Measurements from ENCODE around the gene PCDHA10.
"Not testable (repeated sequence)": the region's sequence is repeated elsewhere in the genome, so short reads cannot be mapped to it uniquely, and the experiment has no call there.

The PCDHA10 gene

DNA sequence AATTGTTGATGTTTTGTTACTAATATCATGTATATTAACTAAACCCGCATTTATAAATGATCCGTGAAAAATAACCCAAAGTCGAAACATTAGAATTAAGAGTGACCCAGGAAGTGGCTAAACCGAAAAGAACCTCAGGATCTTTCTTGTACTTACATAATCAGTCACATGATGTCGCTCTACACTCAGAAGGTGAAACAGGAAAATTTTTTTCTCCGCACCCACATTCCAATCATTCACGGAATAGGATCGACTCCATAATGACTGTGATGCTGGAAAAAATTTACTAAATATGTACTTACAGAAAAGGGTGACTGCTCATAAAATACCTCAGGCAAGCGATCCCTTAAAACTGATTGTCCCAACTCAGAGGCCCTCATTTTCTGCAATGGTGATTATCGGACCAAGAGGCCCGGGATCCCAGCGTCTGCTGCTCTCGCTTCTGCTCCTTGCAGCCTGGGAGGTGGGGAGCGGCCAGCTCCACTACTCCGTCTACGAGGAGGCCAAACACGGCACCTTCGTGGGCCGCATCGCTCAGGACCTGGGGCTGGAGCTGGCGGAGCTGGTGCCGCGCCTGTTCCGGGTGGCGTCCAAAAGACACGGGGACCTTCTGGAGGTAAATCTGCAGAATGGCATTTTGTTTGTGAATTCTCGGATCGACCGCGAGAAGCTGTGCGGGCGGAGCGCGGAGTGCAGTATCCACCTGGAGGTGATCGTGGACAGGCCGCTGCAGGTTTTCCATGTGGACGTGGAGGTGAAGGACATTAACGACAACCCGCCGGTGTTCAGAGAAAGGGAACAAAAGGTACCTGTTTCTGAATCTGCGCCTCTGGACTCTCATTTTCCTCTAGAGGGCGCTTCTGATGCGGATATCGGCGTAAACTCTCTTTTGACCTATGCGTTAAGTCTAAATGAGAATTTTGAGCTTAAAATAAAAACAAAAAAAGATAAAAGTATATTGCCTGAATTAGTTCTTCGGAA lies 19.7 kb downstream of the PCDHA10 start, which contains the start of gene PCDHA12:
PCDHA12 (plus strand) TSS at position 224 of the 981 bp plus-strand sequence; CDS start at position 389, 165 bp downstream.
- WGBS, 2 experiments (ENCODE audit: insufficient coverage in 2 of 2) = 48 to 50% methylated on average over 24 to 30 of the region's 47 CpGs
- peaks cover 16% of the 10 kb centered on the region for H3K36me3 ChIP-seq (ENCODE audit: control insufficient read depth, insufficient read depth, low read length)

DNA sequence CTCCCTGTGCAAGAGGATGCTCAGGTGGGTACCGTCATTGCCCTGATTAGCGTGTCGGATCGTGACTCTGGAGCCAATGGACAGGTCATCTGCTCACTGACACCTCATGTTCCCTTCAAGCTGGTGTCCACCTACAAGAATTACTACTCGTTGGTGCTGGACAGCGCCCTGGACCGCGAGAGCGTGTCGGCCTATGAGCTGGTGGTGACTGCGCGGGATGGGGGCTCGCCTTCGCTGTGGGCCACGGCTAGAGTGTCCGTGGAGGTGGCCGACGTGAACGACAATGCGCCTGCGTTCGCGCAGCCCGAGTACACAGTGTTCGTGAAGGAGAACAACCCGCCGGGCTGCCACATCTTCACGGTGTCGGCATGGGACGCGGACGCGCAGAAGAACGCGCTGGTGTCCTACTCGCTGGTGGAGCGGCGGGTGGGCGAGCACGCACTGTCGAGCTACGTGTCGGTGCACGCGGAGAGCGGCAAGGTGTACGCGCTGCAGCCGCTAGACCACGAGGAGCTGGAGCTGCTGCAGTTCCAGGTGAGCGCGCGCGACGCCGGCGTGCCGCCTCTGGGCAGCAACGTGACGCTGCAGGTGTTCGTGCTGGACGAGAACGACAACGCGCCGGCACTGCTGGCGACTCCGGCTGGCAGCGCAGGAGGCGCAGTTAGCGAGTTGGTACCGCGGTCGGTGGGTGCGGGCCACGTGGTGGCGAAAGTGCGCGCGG lies 21.0 kb downstream of the PCDHA10 start:
- H3K27ac ChIP-seq (ENCODE audit: low read depth, low read length, severe bottlenecking); H3K9me3 ChIP-seq (ENCODE audit: control insufficient read depth, low read length); H3K4me3 ChIP-seq (ENCODE audit: extremely low read depth, insufficient read depth, low read length, poor library complexity, severe bottlenecking); H3K4me1 ChIP-seq (ENCODE audit: control insufficient read depth, insufficient read depth, low read length, poor library complexity, severe bottlenecking): not testable (repeated sequence)
- peaks cover 16% of the 10 kb centered on the region for H3K36me3 ChIP-seq (ENCODE audit: control insufficient read depth, insufficient read depth, low read length)
- 96 to 98% methylated on average over 71 to 75 of the region's 80 CpGs for WGBS, 2 experiments (ENCODE audit: insufficient coverage in 2 of 2)

More for the DNA sequence above, 19.7 kb downstream of the PCDHA10 start, which contains the start of gene PCDHA12:
- peak within 1 kb of the TSS; percentile 50 for H3K27ac ChIP-seq (ENCODE audit: low read depth, low read length, severe bottlenecking)
- peak within 1 kb of the TSS; percentile 43 for H3K4me3 ChIP-seq (ENCODE audit: extremely low read depth, insufficient read depth, low read length, poor library complexity, severe bottlenecking)
- H3K9me3 ChIP-seq (ENCODE audit: control insufficient read depth, low read length) = peaks cover 5% of the 10 kb centered on the region
- no peaks in the 10 kb centered on the region for H3K4me1 ChIP-seq (ENCODE audit: control insufficient read depth, insufficient read depth, low read length, poor library complexity, severe bottlenecking)

DNA sequence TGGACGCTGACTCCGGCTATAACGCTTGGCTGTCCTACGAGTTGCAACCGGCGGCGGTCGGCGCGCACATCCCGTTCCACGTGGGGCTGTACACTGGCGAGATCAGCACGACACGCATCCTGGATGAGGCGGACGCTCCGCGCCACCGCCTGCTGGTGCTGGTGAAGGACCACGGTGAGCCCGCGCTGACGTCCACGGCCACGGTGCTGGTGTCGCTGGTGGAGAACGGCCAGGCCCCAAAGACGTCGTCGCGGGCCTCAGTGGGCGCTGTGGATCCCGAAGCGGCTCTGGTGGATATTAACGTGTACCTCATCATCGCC lies 21.5 kb downstream of the PCDHA10 start:
- H3K36me3 ChIP-seq (ENCODE audit: control insufficient read depth, insufficient read depth, low read length) = peaks cover 21% of the 10 kb centered on the region
- no peaks in the 10 kb centered on the region for H3K9me3 ChIP-seq (ENCODE audit: control insufficient read depth, low read length)
- no peak overlapping the region for H3K27ac ChIP-seq (ENCODE audit: low read depth, low read length, severe bottlenecking)
- no peaks in the 10 kb centered on the region for H3K4me1 ChIP-seq (ENCODE audit: control insufficient read depth, insufficient read depth, low read length, poor library complexity, severe bottlenecking)
- H3K4me3 ChIP-seq (ENCODE audit: extremely low read depth, insufficient read depth, low read length, poor library complexity, severe bottlenecking) = no peak overlapping the region
- WGBS, 2 experiments (ENCODE audit: insufficient coverage in 2 of 2) = 95 to 97% methylated on average over 35 to 37 of the region's 37 CpGs

DNA sequence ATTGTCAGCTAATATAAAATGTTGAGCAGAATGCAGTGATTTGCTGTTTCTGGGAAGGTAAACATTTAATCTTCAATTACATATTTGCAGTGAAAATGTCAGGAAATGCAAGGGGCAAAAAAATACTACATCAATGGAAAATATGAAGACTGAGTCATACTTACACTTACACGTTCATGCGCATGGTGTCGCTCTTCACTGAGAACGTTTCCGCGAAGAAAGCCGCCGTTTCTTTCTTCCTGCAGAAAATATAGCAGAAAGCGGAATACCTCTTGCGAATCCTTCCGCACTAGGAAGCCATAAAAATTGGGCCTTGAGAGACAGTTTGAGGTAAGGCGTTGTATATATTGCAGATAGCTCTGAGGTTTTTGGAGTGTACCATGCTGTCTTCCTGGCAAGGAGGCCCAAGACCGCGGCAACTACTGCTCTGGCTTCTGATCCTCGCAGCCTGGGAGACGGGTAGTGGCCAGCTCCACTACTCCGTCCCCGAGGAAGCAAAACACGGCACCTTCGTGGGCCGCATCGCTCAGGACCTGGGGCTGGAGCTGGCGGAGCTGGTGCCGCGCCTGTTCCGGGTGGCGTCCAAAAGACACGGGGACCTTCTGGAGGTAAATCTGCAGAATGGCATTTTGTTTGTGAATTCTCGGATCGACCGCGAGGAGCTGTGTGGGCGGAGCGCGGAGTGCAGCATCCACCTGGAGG lies 26.3 kb downstream of the PCDHA10 start, which contains the start of gene PCDHA13:
PCDHA13 (plus strand) TSS at position 236 of the 702 bp plus-strand sequence; CDS start at position 381, 145 bp downstream.
- no peaks in the 10 kb centered on the region for H3K4me1 ChIP-seq (ENCODE audit: control insufficient read depth, insufficient read depth, low read length, poor library complexity, severe bottlenecking)
- WGBS, 2 experiments (ENCODE audit: insufficient coverage in 2 of 2) = 72 to 87% methylated on average over 13 to 19 of the region's 35 CpGs
- no peak within 1 kb of the TSS for H3K27ac ChIP-seq (ENCODE audit: low read depth, low read length, severe bottlenecking)
- peak within 1 kb of the TSS; percentile 17 for H3K4me3 ChIP-seq (ENCODE audit: extremely low read depth, insufficient read depth, low read length, poor library complexity, severe bottlenecking)
- no peaks in the 10 kb centered on the region for H3K9me3 ChIP-seq (ENCODE audit: control insufficient read depth, low read length)
- peaks cover 23% of the 10 kb centered on the region for H3K36me3 ChIP-seq (ENCODE audit: control insufficient read depth, insufficient read depth, low read length)

DNA sequence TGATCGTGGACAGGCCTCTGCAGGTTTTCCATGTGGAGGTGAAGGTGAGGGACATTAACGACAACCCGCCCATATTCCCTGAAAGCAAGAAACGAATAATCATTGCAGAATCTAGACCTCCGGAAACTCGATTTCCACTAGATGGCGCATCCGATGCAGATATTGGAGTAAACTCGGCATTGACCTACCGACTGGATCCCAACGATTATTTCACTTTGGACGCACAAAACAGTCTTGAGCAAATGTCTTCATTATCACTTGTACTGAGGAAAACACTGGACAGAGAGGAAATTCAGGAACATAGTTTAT lies 26.8 kb downstream of the PCDHA10 start:
- H3K9me3 ChIP-seq (ENCODE audit: control insufficient read depth, low read length) = no peaks in the 10 kb centered on the region
- H3K27ac ChIP-seq (ENCODE audit: low read depth, low read length, severe bottlenecking) = no peak overlapping the region
- WGBS, 2 experiments (ENCODE audit: insufficient coverage in 2 of 2) = 60 to 64% methylated on average over 11 to 12 of the region's 12 CpGs
- no peaks in the 10 kb centered on the region for H3K4me1 ChIP-seq (ENCODE audit: control insufficient read depth, insufficient read depth, low read length, poor library complexity, severe bottlenecking)
- H3K36me3 ChIP-seq (ENCODE audit: control insufficient read depth, insufficient read depth, low read length) = peaks cover 18% of the 10 kb centered on the region
- H3K4me3 ChIP-seq (ENCODE audit: extremely low read depth, insufficient read depth, low read length, poor library complexity, severe bottlenecking) = peak overlapping the region; percentile 17

DNA sequence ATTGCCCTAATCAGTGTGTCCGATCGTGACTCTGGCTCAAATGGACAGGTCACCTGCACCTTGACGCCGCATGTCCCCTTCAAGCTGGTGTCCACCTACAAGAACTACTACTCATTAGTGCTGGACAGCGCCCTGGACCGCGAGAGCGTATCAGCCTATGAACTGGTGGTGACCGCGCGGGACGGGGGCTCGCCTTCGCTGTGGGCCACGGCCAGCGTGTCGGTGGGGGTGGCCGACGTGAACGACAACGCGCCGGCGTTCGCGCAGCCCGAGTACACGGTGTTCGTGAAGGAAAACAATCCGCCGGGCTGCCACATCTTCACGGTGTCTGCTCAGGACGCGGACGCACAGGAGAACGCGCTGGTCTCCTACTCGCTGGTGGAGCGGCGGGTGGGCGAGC lies 27.7 kb downstream of the PCDHA10 start:
- Histone ChIP-seq H3K27ac (ENCODE audit: low read depth, low read length, severe bottlenecking) (no peak overlapping the region), H3K9me3 (ENCODE audit: control insufficient read depth, low read length) (no peaks in the 10 kb centered on the region), H3K4me3 (ENCODE audit: extremely low read depth, insufficient read depth, low read length, poor library complexity, severe bottlenecking) (no peak overlapping the region), H3K36me3 (ENCODE audit: control insufficient read depth, insufficient read depth, low read length) (peaks cover 17% of the 10 kb centered on the region), H3K4me1 (ENCODE audit: control insufficient read depth, insufficient read depth, low read length, poor library complexity, severe bottlenecking) (no peaks in the 10 kb centered on the region)
- WGBS, 2 experiments (ENCODE audit: insufficient coverage in 2 of 2) = 95 to 97% methylated on average over 33 to 38 of the region's 41 CpGs

DNA sequence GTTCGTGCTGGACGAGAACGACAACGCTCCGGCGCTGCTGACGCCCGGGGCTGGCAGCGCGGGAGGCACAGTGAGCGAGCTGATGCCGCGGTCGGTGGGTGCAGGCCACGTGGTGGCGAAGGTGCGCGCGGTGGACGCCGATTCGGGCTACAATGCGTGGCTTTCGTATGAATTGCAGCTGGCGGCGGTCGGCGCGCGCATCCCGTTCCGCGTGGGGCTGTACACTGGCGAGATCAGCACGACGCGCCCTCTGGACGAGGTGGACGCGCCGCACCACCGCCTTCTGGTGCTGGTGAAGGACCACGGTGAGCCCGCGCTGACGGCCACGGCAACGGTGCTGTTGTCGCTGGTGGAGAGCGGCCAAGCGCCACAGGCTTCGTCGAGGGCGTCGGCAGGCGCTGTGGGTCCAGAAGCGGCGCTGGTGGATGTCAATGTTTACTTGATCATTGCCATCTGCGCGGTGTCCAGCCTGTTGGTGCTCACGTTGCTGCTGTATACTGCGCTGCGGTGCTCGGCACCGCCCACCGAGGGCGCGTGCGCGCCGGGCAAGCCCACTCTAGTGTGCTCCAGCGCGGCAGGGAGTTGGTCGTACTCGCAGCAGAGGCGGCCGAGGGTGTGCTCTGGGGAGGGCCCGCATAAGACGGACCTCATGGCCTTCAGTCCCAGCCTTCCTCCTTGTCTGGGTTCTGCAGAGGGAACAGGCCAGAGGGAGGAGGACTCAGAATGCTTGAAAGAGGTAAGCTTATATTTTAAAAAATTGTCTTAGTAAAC lies 28.4 kb downstream of the PCDHA10 start:
- WGBS, 2 experiments (ENCODE audit: insufficient coverage in 2 of 2) = 96 to 98% methylated on average over 77 to 78 of the region's 79 CpGs
- Histone ChIP-seq H3K27ac (ENCODE audit: low read depth, low read length, severe bottlenecking) (no peak overlapping the region), H3K4me3 (ENCODE audit: extremely low read depth, insufficient read depth, low read length, poor library complexity, severe bottlenecking) (no peak overlapping the region), H3K4me1 (ENCODE audit: control insufficient read depth, insufficient read depth, low read length, poor library complexity, severe bottlenecking) (no peaks in the 10 kb centered on the region), H3K9me3 (ENCODE audit: control insufficient read depth, low read length) (no peaks in the 10 kb centered on the region), H3K36me3 (ENCODE audit: control insufficient read depth, insufficient read depth, low read length) (peaks cover 17% of the 10 kb centered on the region)

DNA sequence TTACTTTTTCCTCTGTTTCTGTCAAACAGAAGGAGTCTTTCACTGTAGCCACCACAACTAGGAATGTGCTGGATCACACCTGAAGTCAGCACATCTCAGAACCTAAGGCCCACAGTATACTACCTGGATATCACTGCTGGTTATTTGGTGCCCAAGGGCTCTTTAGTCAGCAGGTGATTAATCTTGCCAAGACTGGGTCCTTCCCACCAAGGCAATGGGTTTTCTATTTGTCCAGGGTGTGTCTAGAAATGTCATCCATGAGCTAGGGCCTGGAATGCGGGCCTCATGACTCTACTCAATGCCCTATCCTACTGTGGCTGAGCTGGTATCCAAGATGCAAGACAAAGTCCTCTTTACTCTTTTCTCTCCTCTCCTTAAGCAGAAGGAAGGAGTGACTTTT lies 60.6 kb downstream of the PCDHA10 start:
- no CpG with 5 or more reads among the region's 1 CpG for WGBS, 2 experiments (ENCODE audit: insufficient coverage in 2 of 2)
- Histone ChIP-seq H3K4me3 (ENCODE audit: extremely low read depth, insufficient read depth, low read length, poor library complexity, severe bottlenecking) (no peak overlapping the region), H3K36me3 (ENCODE audit: control insufficient read depth, insufficient read depth, low read length) (no peaks in the 10 kb centered on the region), H3K4me1 (ENCODE audit: control insufficient read depth, insufficient read depth, low read length, poor library complexity, severe bottlenecking) (no peaks in the 10 kb centered on the region), H3K9me3 (ENCODE audit: control insufficient read depth, low read length) (no peaks in the 10 kb centered on the region), H3K27ac (ENCODE audit: low read depth, low read length, severe bottlenecking) (no peak overlapping the region)
